PC-9 (cell line): ENCODE measurements around the gene LDHAL6B.

Experiments used
- EZH2 ChIP-seq: fragments of 200-600 bp; sonication (generic); IDR thresholded peaks from 2 replicates; pipeline ENCODE4 v1.8.0; 2017; ENCODE audit warnings: antibody characterized with exemption, low read depth
- TF ChIP-seq, protein P1 (sequence below): fragments of 200-600 bp; sonication (generic); conservative IDR thresholded peaks from 2 replicates; pipeline ENCODE4 v1.6.1; 2017; ENCODE audit warnings: mixed run types, antibody characterized with exemption, mild to moderate bottlenecking, moderate library complexity

DNA sequence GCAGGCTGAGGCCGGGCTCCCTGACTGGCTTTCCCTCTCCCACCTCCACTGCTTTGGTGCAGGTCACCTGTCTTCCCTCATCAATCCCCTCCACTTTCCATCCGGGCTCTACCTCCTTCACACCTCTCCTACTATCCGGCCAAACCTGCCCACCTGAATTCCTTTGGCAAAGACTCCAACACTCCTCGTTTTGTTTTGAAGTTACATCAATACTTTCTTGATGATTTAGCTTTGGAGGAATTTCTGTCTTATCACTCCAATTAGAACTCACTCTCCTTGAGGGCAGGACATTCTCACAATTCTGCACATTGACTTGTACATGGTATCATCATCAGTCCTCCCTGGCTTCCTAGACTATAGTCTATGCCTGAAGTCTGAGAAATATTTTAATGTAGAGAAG lies 20.4 kb downstream of the LDHAL6B start:
- TF ChIP-seq, protein P1, sequence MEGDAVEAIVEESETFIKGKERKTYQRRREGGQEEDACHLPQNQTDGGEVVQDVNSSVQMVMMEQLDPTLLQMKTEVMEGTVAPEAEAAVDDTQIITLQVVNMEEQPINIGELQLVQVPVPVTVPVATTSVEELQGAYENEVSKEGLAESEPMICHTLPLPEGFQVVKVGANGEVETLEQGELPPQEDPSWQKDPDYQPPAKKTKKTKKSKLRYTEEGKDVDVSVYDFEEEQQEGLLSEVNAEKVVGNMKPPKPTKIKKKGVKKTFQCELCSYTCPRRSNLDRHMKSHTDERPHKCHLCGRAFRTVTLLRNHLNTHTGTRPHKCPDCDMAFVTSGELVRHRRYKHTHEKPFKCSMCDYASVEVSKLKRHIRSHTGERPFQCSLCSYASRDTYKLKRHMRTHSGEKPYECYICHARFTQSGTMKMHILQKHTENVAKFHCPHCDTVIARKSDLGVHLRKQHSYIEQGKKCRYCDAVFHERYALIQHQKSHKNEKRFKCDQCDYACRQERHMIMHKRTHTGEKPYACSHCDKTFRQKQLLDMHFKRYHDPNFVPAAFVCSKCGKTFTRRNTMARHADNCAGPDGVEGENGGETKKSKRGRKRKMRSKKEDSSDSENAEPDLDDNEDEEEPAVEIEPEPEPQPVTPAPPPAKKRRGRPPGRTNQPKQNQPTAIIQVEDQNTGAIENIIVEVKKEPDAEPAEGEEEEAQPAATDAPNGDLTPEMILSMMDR: no peak
- no peak for TF ChIP-seq EZH2
